Anterior cingulate cortex (tissue), 58 donors: ENCODE measurements around the gene SPX.
A peak's percentile ranks its signal among the peaks of the same experiment; 100 is the strongest.

Experiments
- DNase-seq, 58 donors: peaks; one replicate each; lab custom pipeline; 2025; lab: John Stamatoyannopoulos, UW

The SPX gene

DNA sequence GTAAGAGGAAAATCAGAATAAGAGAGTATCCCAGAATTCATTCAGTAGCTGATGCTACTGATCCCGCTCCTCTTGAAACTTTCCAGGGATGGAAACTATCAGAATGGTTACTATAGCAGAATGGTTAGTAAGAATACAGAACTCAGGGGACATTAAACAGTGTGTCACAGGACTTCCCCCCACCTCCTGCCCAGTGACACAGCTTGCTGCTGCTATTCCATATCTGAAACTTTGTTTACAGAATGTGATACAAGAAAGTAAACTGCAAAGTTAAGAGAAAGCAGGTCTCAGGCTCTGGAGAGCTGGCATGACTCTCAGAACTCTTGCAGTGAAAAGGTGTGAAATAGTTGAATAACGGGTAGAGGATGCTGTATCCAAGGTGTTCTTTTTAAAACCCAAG, 3.4 kb downstream of the SPX start:
- no peak for DNase-seq

DNA sequence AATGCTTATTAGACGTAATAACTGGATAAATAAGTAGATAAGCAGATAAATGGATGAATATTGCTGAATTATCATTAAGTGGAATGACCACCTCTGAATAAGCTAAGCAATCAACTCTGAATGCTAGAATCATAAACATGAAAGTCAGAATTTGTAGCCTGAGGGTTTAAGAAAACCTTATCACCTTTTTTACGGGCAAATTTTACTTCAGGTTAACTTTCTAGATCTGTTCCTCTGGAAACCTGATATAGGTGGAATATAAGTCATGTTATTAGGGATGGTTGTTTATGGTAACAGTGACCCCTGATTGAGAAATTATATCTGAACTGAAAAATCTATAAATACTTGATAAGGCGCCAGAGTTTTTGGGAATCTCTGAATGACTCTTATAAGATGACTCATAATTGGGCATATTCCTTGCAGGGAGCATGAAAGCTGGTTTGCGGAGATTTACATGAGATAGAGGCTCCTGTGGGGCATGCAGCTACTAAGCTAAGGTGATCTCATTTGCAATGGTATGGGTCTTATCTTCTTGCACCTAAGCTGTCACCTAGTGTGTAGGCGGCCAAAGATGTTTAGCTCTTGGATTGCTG, 12.1 kb downstream of the SPX start:
- no peak for DNase-seq

DNA sequence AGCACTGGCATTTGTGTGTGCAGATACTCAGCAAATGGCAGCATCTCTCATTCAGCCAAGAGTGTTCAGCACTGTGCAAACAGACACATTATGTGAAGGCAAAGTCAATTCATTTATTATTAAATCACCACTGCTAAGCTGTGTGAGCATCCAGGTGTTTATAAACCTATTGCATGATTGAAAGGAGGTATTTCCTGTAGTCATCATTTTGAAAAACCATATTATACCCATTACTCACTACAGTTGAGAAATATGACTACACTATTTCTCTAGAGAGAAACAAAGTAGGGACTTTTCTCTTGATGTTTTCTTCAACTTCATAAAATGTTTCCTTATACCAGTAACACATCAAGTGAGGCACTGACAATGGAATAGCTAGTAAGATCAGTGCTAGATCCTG, 13.7 kb downstream of the SPX start:
- no peak for DNase-seq

DNA sequence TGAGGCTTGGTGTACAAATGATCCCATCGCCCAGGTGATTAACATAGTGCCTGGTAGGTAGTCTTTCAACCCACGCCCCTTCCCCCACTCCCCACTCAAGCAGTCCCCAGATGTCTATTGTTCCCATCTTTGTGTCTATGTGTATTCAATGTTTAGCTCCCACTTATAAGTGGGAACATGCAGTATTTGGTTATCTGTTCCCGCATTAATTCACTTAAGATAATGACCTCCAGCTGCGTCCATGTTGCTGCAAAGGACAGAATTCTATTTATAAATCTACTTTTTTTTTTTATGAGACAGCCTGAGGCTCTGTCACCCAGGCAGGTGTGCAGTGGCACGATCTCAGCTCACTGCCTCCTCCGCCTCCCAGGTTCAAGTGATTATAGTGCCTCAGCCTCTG, 15.7 kb downstream of the SPX start:
- DNase-seq = no peak

DNA sequence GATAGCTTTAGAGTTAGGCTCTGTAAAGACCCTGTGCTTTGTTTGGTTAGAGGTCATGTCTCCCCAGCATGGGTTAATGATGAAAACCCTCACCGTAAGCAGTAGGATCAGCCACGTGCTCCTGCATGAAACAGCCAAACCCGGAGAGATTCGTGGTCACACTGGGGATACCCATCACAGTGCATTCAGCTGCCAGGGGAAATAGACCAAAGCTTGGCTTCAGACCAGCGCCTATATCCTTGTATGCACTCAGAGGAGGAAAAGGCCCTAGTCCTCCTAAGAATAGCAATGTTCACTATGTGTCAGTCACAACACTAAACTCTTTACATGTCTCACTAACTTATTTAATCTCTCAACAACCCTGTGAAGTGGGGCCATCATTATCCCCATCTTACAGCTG, 16.3 kb downstream of the SPX start:
- no peak for DNase-seq

DNA sequence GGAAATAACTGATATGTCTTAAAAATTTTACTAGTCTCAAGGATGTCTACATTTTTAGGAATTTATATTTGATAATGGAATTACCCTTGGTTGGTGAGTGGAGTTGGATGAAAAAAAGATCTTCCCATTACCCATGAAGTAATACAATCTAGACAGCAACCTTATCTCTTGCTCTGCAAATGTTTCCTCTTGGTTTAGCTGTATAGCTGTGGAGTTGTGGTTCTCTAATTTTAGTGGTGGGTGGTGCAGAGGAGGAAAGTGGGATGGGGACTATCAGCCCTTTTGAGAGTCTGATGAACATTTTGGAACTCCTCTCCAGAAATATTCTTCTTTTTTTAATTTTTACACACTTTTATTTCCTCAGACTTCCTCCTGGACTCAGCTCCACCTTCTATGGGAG, 17.1 kb downstream of the SPX start:
- no peak for DNase-seq

DNA sequence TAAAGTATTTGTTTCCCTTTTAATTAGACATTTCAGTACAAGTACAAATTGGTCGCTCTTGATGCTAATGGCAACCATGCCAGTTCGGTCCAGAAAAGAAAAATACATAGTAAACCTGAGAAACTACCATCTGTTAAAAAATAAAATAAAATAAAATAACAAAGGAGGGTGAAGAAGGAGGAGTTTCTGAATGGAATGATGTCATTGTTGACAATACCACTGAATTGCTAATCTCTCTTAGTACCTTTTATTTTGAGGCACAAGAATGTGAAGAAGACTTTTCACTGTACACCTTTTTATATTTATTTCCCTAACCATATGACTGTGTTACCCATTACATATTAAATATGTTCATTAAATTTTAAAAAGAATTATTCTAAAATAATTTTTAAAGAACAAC, 19.5 kb downstream of the SPX start:
- DNase-seq = no peak

DNA sequence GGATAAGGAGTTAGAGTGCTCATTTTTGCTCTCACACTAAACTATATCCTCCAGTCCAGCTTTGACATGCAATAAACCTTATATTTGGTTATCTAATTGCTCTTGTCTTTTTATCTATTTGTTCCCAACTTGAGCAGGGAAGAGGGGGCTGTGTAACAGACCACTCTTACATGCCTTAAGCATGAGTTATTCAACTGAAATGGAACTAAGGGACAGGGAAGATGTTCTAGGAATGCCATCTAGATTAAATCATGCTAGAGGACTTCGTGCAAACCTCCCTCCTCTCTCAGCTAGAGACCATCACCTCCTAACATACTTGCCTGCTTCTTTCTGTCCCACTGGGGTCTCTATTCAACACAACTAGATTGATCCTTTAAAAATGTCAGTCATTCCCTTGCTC, 20.6 kb downstream of the SPX start:
- DNase-seq = no peak

DNA sequence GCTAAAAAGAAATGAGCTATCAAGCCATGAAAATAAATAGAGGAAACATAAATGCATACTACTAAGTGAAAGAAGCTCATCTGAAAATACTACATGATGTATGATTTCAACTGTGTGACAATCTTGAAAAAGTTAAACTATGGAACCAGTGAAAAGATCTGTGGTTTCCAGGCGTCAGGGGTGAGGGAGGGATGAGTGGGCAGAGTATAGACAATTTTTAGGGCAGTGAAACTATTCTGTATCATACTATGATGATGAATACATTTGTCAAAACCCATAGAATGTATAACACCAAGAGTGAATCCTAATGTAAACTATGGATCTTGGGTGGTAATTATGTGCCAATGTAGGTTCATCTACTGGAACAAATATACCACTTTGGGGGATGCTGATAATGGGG, 21.3 kb downstream of the SPX start:
- DNase-seq = no peak

DNA sequence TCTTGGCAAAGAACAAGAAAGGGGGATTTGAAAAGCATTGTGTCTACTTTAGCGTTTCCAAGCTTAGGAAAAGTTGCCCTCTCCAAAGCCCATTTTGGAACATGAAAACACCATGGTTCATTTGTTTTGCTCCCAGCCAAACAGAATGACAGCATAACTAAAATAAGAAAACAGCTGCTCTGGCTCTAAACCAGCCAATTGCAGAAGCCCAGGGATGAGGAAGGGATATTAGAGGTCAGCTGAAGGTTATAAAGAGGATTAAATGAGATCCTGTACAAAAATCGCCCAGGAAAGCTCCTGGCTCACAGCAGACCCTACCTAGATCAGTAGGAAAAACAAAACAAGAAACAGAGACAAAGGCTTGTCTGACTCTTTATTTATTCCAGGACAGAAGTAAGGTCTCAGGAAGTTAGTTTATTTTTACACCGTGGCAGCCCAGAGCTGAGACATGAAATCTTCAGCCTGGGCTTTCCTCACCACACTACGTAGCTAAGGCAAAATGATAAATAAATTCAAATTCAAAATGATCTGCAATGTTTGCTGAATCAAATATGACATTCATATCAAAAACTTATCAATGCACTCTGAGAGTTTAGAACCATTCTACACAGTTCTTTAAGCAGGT, 25.9 kb downstream of the SPX start:
- peak in 12 of 58 donors; percentile 1 to 20 (median 5) for DNase-seq

DNA sequence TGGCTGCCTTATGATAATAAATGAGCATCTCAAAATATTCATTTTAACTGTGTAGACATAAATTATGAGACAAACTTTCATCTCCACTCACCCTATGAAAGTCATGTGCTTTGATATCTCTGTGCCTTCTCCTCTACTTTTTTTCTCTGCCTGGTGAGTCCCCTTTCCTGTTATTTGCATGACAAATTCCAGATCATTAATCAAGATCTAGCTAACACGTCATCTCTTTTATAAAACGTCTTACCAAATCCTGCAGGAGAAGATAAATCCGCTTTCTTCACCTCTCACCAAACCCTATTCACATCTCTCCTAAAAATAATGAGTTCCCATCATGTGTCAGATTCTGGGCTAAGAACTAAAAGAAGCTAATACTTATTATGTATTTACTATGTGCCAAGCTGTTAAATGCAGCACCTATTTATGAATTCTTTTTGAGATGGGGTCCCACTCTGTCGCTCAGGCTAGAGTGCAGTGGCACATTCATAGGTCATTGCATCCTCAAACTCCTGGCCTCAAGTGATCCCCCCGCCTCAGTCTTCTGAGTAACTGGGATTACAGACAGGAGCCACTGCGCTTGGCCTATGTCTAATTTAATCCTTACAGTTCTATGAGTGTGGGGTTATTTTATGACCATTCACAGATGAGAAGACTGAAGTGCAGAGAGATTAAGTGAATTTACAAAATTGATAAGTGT, 26.7 kb downstream of the SPX start:
- DNase-seq = no peak

DNA sequence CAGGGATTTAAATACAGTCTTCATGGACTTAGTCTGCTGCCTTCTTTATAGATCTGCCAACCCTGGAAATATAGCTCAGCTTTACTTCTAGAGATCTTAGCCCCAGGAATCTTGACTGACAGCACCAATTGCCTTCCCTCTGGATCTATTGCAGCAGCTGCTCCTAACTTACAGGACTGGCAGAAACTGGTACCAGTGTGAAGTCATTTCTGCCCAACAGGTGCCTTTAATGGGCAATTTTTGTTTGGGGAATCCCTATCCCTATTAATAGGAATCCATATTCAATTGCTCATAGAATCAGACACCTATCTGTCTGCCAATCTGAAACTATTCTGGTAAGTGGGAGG, 27.2 kb downstream of the SPX start:
- DNase-seq = no peak

DNA sequence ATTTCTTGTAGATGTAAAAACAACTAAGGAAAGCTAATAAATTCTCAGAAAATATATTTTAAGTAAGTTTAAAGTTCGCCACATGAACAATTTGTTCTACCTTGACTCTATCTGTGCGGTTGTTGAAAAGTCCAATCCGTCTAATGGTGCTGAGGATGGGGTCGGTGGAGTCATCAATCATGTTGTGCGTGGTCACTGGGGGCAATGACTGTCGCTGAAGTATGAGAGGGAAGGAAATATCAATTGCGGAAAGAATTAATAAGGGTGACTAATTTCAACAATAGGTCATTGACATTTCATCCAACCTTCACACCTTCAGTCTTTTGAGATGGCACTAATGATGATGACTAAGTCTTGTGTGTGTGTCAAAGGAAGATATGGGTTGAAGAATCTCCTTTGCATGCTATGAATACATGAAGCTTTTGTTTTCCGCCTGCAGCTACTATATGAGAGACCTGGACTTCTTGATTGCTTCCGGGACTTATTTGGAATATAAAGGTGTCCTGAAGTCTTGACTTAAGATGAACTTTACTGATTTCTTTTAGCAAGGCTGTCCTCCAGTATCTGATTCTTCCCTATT, 32.1 kb downstream of the SPX start:
- DNase-seq = no peak

DNA sequence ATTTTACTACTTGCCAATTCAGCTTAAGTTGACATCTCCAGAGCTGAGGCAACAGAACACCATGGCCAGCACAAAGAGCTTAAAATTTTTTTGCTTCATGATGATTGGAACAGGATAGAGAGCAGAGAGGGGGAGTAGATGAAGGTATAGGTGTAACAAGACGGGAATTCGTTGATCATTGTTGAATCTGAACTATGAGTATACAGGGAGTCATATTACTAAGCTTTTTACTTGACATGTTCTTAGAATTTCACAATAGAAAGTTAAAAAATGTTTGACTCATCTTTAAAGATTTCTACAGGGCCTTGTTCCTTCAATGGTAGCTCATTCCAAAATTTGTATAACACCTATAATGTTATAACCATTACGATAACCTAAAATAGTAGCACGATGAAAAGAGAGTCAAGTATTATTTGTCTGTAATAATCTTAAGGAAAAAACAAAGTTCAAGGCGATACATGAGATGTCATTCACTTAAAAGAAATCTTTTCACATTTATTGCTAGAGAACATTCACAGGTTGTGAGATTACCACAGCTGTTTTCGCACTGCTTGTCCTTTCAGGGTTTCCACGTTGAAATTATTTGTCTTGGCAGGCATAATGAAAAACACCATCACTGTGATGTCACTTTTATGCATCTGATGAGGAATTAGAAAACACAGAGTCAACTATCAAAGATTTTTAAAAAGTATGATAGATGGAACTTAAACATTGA, 33.9 kb downstream of the SPX start:
- DNase-seq = no peak

DNA sequence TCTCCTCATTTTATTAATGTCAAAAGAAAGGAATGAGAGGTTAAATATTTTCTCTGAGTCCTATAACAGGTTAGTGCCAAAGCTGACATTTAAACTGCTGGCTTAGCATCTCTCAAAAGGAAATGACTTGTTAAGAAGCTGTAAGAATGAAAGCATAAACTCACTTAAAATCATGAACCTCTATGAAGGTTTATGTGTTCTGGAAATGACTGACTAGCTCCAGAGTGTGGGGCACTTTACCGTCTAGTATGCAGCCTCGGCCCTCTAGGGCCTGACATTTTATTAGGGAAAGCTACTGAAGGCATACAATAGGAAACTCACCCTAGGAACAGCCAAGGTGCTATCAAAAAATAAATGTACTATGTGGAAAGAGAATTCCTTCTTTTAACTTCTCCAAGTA, 35.1 kb downstream of the SPX start:
- DNase-seq = no peak

DNA sequence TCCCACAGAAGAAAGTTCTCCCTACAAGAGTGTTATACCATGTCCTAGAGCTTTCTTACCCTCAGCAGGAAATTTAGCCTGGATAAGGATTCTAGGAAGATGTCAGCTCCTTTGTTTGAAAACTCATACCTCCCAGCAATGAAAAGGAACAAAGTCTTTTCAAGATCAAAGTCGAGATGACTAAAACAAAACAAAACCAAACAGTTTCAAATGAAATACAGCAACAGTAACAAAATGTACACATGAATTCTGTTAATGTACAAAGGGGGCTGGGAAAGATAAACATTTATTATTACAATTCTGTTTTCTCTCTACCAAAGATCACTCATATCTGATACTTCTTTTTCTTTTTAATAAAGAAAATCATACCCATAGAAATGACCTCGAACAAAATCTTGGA, 36.8 kb downstream of the SPX start:
- no peak for DNase-seq

DNA sequence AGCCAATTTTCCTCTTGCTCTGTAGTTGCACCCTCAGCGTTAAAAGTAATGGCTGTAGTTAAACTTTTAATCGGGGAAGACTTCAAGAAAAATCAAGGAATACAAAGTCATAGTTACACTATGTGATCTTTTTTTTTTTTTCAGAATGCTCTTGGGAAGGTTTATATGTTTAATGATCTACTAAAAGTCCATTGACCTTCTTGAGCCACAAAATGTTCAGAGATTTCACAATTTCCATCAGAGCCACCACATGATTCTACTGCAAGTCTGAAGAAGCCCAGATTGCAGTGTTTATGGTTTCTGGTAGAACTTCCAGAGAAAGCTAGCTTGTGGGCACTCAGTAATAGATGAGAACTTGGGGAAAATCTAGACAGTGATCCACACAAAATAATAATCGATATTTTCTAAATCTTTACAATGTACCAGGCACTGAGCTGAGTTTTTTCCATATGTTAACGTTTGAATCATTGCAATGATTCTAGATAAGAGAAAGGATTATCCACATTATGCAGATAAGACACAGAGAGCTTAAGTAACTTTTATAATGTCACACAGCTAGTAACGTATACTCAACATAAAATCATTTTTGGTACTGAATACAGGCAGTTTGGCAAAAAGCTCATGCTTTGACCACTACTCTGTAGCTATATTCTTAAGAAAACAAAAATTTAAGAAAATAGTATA, 40.3 kb downstream of the SPX start:
- no peak for DNase-seq

DNA sequence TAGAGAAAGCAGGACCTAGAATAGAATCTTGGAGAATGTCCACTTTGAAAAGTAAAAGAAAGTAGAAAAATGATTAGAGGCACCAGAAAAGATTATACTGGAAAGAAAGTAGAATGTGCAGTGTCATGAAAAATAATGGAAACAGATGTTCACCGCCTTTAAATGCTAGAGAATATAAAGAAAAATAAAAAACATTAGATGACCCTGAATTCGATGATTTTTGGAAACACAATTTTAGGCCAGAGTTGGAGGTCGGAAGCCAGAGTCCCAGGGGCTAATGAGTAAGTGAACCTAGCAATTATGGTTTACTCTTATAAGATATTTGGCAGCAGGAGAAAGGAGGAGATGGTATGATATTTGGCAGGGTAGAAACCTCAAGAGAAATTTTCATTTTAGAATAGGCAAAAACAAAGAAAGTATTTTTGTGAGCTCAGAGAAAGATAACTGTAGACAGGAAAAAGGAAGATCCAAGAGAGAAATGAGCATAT, 40.9 kb downstream of the SPX start:
- no peak for DNase-seq

DNA sequence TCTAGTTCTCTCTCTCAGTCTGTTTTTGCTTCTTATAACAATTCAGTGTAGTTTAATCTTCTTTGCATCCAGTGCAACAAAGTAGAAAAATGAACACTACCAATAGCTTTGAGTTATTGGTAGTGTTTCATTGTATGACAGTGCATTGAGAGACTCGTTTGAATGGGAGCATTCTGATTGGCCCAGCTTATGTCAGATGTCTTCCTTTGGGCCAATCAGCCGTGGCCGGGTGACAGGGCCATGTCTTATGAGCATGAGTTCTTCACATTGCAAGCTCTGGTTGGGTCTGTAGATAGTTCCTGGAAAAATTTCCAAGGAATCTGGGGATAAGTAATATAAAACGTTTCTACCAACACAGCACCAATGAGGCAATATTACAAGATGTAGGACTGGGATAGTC, 42.0 kb downstream of the SPX start:
- no peak for DNase-seq

DNA sequence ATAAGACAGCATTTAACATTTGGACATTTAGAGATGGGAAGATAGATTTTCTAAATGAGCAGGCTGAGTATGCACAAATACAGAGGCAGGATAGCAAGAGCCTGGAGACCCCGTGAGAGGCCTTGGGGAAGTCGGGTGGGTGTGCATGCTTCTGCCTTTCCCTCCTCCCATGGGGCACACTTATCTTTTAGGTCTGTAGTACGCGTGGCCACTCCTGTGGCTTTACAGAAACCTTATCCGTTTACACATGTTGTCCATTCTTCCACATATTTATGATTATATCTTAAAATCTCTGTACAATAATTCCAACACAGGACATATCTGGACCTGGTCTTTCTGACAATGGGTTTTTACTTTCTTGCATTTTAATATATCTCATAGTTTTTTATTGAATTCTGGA, 45.0 kb downstream of the SPX start:
- DNase-seq = no peak
